Body of pancreas (tissue), 4 donors: Measurements from ENCODE around the gene GOSR1.

Experiments
- CTCF ChIP-seq, 7 experiments: fragments of 450-650 bp in 4 of 7; fragments of 200-600 bp in 3 of 7; sonication (generic) in 3 of 7; IDR thresholded peaks; one replicate each; pipeline ENCODE4 v1.5.1; 2016 to 2019; ENCODE audit warnings: antibody characterized with exemption in 7 of 7
- POLR2A ChIP-seq, 3 donors: fragments of 450-650 bp; IDR thresholded peaks; one replicate each; pipeline ENCODE4 v1.6.1; 2016; ENCODE audit warnings: antibody characterized with exemption in 3 of 3, mild to moderate bottlenecking in 2 of 3

DNA sequence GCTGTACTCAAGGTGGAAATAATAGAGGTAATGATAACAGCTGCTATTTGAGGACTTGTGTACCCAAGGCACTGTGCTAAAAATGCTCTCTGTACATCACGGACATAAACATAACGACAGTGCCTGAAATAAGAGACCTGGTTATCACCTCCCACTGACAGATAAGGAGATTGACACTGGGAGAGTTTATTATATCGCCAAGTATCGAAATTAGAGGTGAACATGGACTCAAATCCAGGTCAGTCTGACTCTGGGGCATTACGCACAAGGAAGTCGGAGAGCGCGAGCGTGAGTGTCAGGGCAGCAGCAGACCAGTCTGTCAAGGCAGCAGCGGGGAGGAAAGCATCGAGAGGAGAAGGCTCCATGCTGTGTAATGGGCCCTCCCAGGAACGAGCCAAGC, 57.1 kb downstream of the GOSR1 start:
- TF ChIP-seq CTCF (IDR thresholded peaks at IDR 0.05) (no peak), POLR2A (IDR thresholded peaks at IDR 0.05) (no peak)
